ENCODE data around the gene ABHD14A. TPM values are rescaled to one million over a fixed set of nuclear protein-coding genes. Genes with fewer than 3 reads are reported as not detected.

Gene ABHD14A
- total RNA-seq, 1 donor: 18.8 TPM

DNA sequence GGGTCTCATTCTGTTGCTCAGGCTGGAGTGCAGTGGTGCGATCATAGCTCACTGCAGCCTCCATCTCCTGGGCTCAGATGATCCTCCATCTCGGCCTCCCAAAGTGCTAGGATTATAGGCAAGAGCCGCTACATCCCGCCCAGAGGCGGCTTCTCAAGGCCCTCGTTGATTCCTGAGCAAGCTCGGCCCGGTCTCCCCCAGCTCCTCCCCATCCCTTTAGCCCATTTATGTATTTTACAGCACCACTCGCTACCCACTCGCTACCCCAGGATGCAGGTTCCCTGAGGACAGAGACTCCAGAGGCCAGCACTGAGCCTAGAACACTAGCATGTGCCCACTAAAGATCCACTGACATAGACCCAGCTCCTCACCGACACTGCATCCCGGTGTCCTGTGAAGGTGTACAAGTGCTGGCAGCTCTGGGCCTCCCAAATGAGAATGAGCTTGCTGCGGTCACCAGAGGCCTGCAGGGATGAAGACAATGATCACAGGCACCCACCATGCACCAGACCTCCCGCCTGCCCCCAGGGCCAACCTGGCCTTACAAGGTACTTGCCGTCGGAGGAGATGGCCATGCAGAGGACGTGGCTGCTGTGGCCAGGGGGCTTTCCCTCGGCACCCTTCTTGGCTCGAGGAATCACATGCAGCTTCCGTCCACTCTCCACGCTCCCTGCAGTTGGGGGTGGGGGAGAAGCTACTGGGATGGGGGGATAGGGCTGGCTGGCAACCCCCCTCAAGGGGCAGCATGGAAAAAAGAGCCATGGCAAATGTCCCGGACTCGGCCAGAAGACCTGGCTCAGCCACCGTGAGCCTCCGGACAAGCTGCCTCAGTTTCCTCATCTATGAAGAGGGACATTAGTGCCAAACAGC, 38.7 kb upstream of the ABHD14A start:
- H3K36me3 ChIP-seq (ENCODE audit: insufficient read depth, low read length): peaks cover 51% of the 10 kb centered on the region
- TF ChIP-seq, protein P1, sequence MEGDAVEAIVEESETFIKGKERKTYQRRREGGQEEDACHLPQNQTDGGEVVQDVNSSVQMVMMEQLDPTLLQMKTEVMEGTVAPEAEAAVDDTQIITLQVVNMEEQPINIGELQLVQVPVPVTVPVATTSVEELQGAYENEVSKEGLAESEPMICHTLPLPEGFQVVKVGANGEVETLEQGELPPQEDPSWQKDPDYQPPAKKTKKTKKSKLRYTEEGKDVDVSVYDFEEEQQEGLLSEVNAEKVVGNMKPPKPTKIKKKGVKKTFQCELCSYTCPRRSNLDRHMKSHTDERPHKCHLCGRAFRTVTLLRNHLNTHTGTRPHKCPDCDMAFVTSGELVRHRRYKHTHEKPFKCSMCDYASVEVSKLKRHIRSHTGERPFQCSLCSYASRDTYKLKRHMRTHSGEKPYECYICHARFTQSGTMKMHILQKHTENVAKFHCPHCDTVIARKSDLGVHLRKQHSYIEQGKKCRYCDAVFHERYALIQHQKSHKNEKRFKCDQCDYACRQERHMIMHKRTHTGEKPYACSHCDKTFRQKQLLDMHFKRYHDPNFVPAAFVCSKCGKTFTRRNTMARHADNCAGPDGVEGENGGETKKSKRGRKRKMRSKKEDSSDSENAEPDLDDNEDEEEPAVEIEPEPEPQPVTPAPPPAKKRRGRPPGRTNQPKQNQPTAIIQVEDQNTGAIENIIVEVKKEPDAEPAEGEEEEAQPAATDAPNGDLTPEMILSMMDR (IDR thresholded peaks at IDR 0.05; ENCODE audit: extremely low read depth, low read depth, low read length): no peak
- no peak overlapping the region for H3K4me3 ChIP-seq (ENCODE audit: insufficient read depth, low read length)
- H3K4me2 ChIP-seq (ENCODE audit: insufficient read depth, low read length): no peak overlapping the region
- DNase-seq (ENCODE audit: insufficient read length, low spot score, missing footprints): peak; percentile 72
- no peaks in the 10 kb centered on the region for H3K9me3 ChIP-seq (ENCODE audit: low read depth, low read length)
- no peaks in the 10 kb centered on the region for H3K27me3 ChIP-seq (ENCODE audit: insufficient read depth, low read length)
- peaks cover 7% of the 10 kb centered on the region for H4K20me1 ChIP-seq (ENCODE audit: insufficient read depth, low read length)
- H3K27ac ChIP-seq (ENCODE audit: low read depth, low read length): no peak overlapping the region
- peaks cover 8% of the 10 kb centered on the region for H3K4me1 ChIP-seq (ENCODE audit: insufficient read depth, low read length)
- H3K79me2 ChIP-seq (ENCODE audit: insufficient read depth, low read length): peaks cover 32% of the 10 kb centered on the region
- H2AFZ ChIP-seq (ENCODE audit: low read length): no peak overlapping the region

DNA sequence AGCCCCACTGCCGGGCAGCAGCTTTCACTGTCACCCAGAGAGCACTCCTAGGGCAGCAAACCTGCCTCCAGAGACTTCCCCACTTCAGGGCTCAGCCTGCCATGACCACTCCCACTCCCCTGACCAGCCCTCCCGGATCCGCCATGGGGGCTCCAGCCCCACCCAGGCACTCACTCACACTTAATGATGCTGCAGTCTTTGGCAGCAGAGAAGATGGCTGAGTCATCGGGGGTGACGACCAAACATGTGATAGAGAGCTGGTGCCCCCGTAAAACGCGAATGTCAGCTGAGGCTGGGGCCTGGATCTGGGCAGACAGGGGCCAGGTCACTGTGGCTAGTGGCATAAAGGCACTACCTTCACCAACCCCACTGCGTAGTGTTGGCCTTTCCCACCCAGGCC, 37.9 kb upstream of the ABHD14A start:
- TF ChIP-seq, protein P1 (IDR thresholded peaks at IDR 0.05; ENCODE audit: extremely low read depth, low read depth, low read length): no peak
- no peak overlapping the region for H3K4me2 ChIP-seq (ENCODE audit: insufficient read depth, low read length)
- peaks cover 7% of the 10 kb centered on the region for H4K20me1 ChIP-seq (ENCODE audit: insufficient read depth, low read length)
- no peaks in the 10 kb centered on the region for H3K27me3 ChIP-seq (ENCODE audit: insufficient read depth, low read length)
- H3K27ac ChIP-seq (ENCODE audit: low read depth, low read length): no peak overlapping the region
- no peak overlapping the region for H3K4me3 ChIP-seq (ENCODE audit: insufficient read depth, low read length)
- H3K9me3 ChIP-seq (ENCODE audit: low read depth, low read length): no peaks in the 10 kb centered on the region
- H3K4me1 ChIP-seq (ENCODE audit: insufficient read depth, low read length): peaks cover 12% of the 10 kb centered on the region
- DNase-seq (ENCODE audit: insufficient read length, low spot score, missing footprints): peak; percentile 94
- peaks cover 51% of the 10 kb centered on the region for H3K36me3 ChIP-seq (ENCODE audit: insufficient read depth, low read length)
- peaks cover 37% of the 10 kb centered on the region for H3K79me2 ChIP-seq (ENCODE audit: insufficient read depth, low read length)
- H2AFZ ChIP-seq (ENCODE audit: low read length): no peak overlapping the region

DNA sequence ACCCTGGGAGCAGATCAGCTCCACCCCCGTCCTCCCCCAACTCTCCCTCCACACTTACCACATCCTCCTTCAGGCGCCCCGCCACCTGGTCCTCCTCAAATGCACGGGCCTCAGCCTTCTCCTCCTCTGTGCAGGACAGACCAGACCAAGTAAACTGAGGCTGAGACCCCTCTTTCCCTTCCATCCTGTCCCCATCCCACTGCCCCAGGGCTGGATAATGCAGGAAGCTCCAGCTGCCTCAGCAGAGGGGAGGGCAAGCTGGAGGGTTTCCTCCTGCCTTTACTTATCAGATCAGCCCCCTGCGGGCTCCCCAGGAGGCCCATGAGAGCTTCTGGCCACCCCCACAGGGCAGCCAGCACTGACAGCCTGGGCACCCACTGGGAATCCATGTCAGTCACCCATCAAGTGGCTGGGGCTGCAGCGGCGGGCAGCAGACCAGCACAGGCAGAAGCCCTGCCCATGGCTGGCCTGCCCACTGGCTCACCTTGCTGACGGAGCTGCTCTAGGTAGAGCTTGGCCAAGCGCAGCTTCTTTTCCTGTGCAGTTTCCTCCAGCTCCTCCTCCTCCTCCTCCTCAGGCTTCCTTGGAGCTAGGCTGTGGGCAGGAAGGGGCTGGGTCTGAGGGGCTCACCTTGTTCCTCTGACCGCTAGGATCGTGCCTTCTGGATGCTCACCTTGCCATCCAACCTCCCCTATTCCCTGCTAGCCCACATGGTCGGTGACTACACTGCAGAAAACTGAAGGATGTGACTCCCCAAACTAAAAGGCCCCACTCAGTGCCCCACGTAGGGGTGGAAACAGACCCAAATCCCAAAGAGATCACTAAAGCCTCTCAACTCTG, 37.0 kb upstream of the ABHD14A start:
- Histone ChIP-seq H3K4me3 (ENCODE audit: insufficient read depth, low read length) (no peak overlapping the region), H2AFZ (ENCODE audit: low read length) (no peak overlapping the region), H3K27me3 (ENCODE audit: insufficient read depth, low read length) (no peaks in the 10 kb centered on the region), H3K27ac (ENCODE audit: low read depth, low read length) (no peak overlapping the region), H3K4me2 (ENCODE audit: insufficient read depth, low read length) (no peak overlapping the region), H4K20me1 (ENCODE audit: insufficient read depth, low read length) (peaks cover 7% of the 10 kb centered on the region), H3K4me1 (ENCODE audit: insufficient read depth, low read length) (peaks cover 18% of the 10 kb centered on the region), H3K79me2 (ENCODE audit: insufficient read depth, low read length) (peaks cover 37% of the 10 kb centered on the region), H3K36me3 (ENCODE audit: insufficient read depth, low read length) (peaks cover 51% of the 10 kb centered on the region), H3K9me3 (ENCODE audit: low read depth, low read length) (no peaks in the 10 kb centered on the region)
- peak; percentile 37 for DNase-seq (ENCODE audit: insufficient read length, low spot score, missing footprints)
- TF ChIP-seq, protein P1 (IDR thresholded peaks at IDR 0.05; ENCODE audit: extremely low read depth, low read depth, low read length): no peak
